Uterus (tissue), 2 donors: Measurements from ENCODE around the gene DLST.

Source experiments
- CTCF ChIP-seq, 4 experiments: fragments of 200-600 bp in 2 of 4; fragments of 450-650 bp in 2 of 4; sonication (generic) in 2 of 4; IDR thresholded peaks; one replicate each; pipeline ENCODE4 v1.5.1; 2016 to 2019; ENCODE audit warnings: antibody characterized with exemption in 4 of 4, mild to moderate bottlenecking in 2 of 4, moderate library complexity in 1 of 4
- POLR2A ChIP-seq, 2 donors: fragments of 450-650 bp; IDR thresholded peaks; one replicate each; pipeline ENCODE4 v1.6.1; 2016; ENCODE audit warnings: antibody characterized with exemption in 2 of 2, mild to moderate bottlenecking in 1 of 2, moderate library complexity in 1 of 2

GRCh38 chr14:74834692-74835392, 46.9 kb upstream of the DLST start:
- TF ChIP-seq CTCF (IDR thresholded peaks at IDR 0.05), result no peak
- TF ChIP-seq POLR2A (IDR thresholded peaks at IDR 0.05), result no peak
